C4-2B (cell line): ENCODE data around the gene DCAF10.

Source experiments
- H3K27ac ChIP-seq: fragments of 450-650 bp; 2 replicates; pipeline ENCODE4 v1.5.1; 2017
- CTCF ChIP-seq: fragments of 450-650 bp; conservative IDR thresholded peaks from 2 replicates; pipeline ENCODE4 v1.5.1; 2017; ENCODE audit warnings: mild to moderate bottlenecking
- ZFX ChIP-seq: fragments of 450-650 bp; IDR thresholded peaks from 2 replicates; pipeline ENCODE4 v1.6.1; 2017

Gene DCAF10

GRCh38 chr9:37839496-37840461 lies 39.2 kb downstream of the DCAF10 start:
- TF ChIP-seq CTCF (no peak), ZFX (no peak)
- H3K27ac ChIP-seq, result no peak overlapping the region

GRCh38 chr9:37840560-37841194 lies 40.1 kb downstream of the DCAF10 start:
- H3K27ac ChIP-seq, result no peak overlapping the region
- TF ChIP-seq ZFX (no peak), CTCF (no peak)

- TF ChIP-seq CTCF (no peak), ZFX (no peak)
- H3K27ac ChIP-seq, result no peak overlapping the region
Measured at GRCh38 chr9:37852222-37852621, 51.6 kb downstream of the DCAF10 start.

GRCh38 chr9:37856551-37856950 lies 56.0 kb downstream of the DCAF10 start:
- no peak overlapping the region for H3K27ac ChIP-seq
- TF ChIP-seq CTCF (no peak), ZFX (no peak)

GRCh38 chr9:37859043-37859442 lies 58.4 kb downstream of the DCAF10 start:
- TF ChIP-seq CTCF (peak; percentile 26), ZFX (no peak)

GRCh38 chr9:37862530-37862929 lies 61.9 kb downstream of the DCAF10 start:
- TF ChIP-seq ZFX (no peak), CTCF (no peak)
- no peak overlapping the region for H3K27ac ChIP-seq

More at GRCh38 chr9:37859043-37859442, 58.4 kb downstream of the DCAF10 start:
- H3K27ac ChIP-seq, result no peak overlapping the region

GRCh38 chr9:37870081-37870798 lies 69.6 kb downstream of the DCAF10 start:
- TF ChIP-seq CTCF, result no peak
- TF ChIP-seq ZFX, result no peak
- H3K27ac ChIP-seq, result no peak overlapping the region
